ENCODE data around the gene NUCB1. TPM values are rescaled to one million over a fixed set of nuclear protein-coding genes. Genes with fewer than 3 reads are reported as not detected.

The NUCB1 gene
- total RNA-seq, 2 donors from 2014 or later = 347 to 411 TPM

DNA sequence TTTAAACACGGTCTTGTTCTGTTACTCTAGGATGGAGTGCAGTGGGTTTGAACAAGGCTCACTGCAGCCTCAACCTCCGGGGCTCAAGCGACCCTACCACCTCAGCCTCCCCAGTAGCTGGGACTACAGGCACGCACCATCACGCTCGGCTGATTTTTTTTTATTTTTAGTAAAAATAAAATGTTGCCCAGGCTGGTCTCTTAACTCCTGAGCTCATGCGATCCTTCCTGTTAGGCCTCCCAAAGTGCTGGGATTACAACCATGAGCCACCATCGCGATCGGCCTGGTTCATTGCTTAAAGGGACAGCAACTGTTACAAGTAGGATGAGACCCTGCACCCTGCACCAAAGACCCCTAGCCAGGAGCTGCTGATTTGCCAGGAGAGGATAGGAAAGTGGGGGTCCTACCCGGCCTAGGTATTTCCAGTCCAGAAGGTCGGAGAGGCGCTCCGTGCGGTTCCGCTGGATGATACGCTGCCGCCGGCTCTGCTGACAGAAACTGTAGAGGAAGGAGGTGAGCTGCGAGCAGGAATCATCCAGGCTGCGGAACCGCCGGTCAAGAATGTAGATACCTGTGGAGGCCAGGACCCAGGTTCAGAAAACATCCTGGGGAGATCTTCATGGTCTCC is 70.1 kb downstream of the NUCB1 start:
- Histone ChIP-seq H3K36me3 (peaks cover 67% of the 10 kb centered on the region), H3K4me1 (peaks cover 0 to 38% of the 10 kb centered on the region in 2 donors)
- TF ChIP-seq, protein P1, sequence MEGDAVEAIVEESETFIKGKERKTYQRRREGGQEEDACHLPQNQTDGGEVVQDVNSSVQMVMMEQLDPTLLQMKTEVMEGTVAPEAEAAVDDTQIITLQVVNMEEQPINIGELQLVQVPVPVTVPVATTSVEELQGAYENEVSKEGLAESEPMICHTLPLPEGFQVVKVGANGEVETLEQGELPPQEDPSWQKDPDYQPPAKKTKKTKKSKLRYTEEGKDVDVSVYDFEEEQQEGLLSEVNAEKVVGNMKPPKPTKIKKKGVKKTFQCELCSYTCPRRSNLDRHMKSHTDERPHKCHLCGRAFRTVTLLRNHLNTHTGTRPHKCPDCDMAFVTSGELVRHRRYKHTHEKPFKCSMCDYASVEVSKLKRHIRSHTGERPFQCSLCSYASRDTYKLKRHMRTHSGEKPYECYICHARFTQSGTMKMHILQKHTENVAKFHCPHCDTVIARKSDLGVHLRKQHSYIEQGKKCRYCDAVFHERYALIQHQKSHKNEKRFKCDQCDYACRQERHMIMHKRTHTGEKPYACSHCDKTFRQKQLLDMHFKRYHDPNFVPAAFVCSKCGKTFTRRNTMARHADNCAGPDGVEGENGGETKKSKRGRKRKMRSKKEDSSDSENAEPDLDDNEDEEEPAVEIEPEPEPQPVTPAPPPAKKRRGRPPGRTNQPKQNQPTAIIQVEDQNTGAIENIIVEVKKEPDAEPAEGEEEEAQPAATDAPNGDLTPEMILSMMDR (IDR thresholded peaks at IDR 0.05) = no peak

DNA sequence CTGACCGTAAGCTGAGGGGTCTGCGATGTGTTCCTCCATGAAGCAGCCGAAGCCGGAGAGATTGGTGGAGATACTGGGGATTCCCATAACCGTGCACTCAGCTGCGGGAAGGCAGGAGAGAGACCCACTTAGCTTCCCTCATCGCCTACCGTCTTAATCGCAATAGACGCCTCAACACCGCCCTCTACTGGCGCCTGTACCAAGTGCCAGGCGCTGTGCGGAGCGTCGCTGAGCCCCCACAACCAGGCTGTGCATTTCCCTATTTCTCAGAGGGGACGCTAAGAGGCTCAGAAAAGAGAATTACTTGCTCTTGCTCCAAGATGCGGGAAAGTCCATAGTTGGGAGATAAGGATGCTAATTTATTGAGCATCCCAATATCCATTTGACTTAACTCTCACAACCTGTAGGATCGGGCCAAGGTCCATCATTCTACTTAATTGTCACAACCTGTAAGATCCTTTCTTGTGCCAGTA is 70.8 kb downstream of the NUCB1 start:
- peak; percentile 77 for DNase-seq (ENCODE audit: low spot score)
- TF ChIP-seq, protein P1 (IDR thresholded peaks at IDR 0.05) = peak; percentile 90 to 92
- Histone ChIP-seq H3K4me1 (peaks cover 0 to 38% of the 10 kb centered on the region in 2 donors), H3K27ac (no peak overlapping the region), H3K27me3 (no peaks in the 10 kb centered on the region), H3K4me3 (no peak overlapping the region), H3K36me3 (peaks cover 61% of the 10 kb centered on the region), H3K9me3 (no peaks in the 10 kb centered on the region)

More for the DNA sequence above, 70.1 kb downstream of the NUCB1 start:
- no peaks in the 10 kb centered on the region for H3K9me3 ChIP-seq
- H3K27ac ChIP-seq = no peak overlapping the region
- no peaks in the 10 kb centered on the region for H3K27me3 ChIP-seq
- no peak overlapping the region for H3K4me3 ChIP-seq
- DNase-seq (ENCODE audit: low spot score) = no peak

Other genes with a start within 250 kb of the NUCB1 start
- under 1 TPM in 1 of 2 donors, not detected in 1; 0.16 TPM for gene NTN5, start 227.3 kb upstream of the NUCB1 start, total RNA-seq
- gene FUT2, start 204.3 kb upstream of the NUCB1 start, total RNA-seq = not detected
- 1 to 10 TPM in 1 of 2 donors, under 1 TPM in 1; 0.70 to 2.4 TPM for gene MAMSTR, start 180.6 kb upstream of the NUCB1 start, total RNA-seq
- 10 to 100 TPM; 13.6 to 22.9 TPM for gene RASIP1, start 159.7 kb upstream of the NUCB1 start, total RNA-seq
- gene IZUMO1, start 153.4 kb upstream of the NUCB1 start, total RNA-seq = not detected
- gene FUT1, start 147.7 kb upstream of the NUCB1 start, total RNA-seq = 1 to 10 TPM; 3.1 to 3.3 TPM
- gene FGF21, start 144.8 kb upstream of the NUCB1 start, total RNA-seq = not detected
- gene BCAT2, start 89.3 kb upstream of the NUCB1 start, total RNA-seq = 10 to 100 TPM; 32.3 to 37.5 TPM
- 1 to 10 TPM; 3.7 to 6.3 TPM for gene HSD17B14, start 63.8 kb upstream of the NUCB1 start, total RNA-seq
- 10 to 100 TPM; 22.4 to 25.1 TPM for gene PLEKHA4, start 31.7 kb upstream of the NUCB1 start, total RNA-seq
- 10 to 100 TPM; 55.0 to 97.6 TPM for gene PPP1R15A, start 27.9 kb upstream of the NUCB1 start, total RNA-seq
- not detected for gene TULP2, start 1.6 kb upstream of the NUCB1 start, total RNA-seq
- gene DHDH, start 33.4 kb downstream of the NUCB1 start, total RNA-seq = not detected
- 10 to 100 TPM; 10.7 to 21.2 TPM for gene BAX, start 54.6 kb downstream of the NUCB1 start, total RNA-seq
- gene FTL, start 65.0 kb downstream of the NUCB1 start, total RNA-seq = 1,000 to 10,000 TPM; 1,493 to 3,053 TPM
- 10 to 100 TPM; 72.1 to 88.1 TPM for gene GYS1, start 93.0 kb downstream of the NUCB1 start, total RNA-seq
- 10 to 100 TPM; 49.1 to 87.7 TPM for gene RUVBL2, start 93.6 kb downstream of the NUCB1 start, total RNA-seq
- gene LHB, start 116.8 kb downstream of the NUCB1 start, total RNA-seq = not detected
- not detected for gene CGB3, start 124.0 kb downstream of the NUCB1 start, total RNA-seq
- gene CGB2, start 131.6 kb downstream of the NUCB1 start, total RNA-seq = not detected
- not detected for gene CGB1, start 136.6 kb downstream of the NUCB1 start, total RNA-seq
- not detected for gene CGB5, start 143.5 kb downstream of the NUCB1 start, total RNA-seq
- not detected for gene CGB8, start 148.8 kb downstream of the NUCB1 start, total RNA-seq
- not detected for gene CGB7, start 157.4 kb downstream of the NUCB1 start, total RNA-seq
- gene NTF4, start 164.5 kb downstream of the NUCB1 start, total RNA-seq = not detected
- 1 to 10 TPM in 1 of 2 donors, under 1 TPM in 1; 0.35 to 3.2 TPM for gene KCNA7, start 172.4 kb downstream of the NUCB1 start, total RNA-seq
- gene SNRNP70, start 185.1 kb downstream of the NUCB1 start, total RNA-seq = 10 to 100 TPM; 62.7 to 89.4 TPM
- gene LIN7B, start 214.1 kb downstream of the NUCB1 start, total RNA-seq = 10 to 100 TPM; 31.5 to 35.0 TPM
- 1 to 10 TPM; 3.1 to 5.9 TPM for gene C19orf73, start 218.8 kb downstream of the NUCB1 start, total RNA-seq
- gene PPFIA3, start 219.2 kb downstream of the NUCB1 start, total RNA-seq = 1 to 10 TPM; 5.0 to 6.8 TPM

Data from right atrium auricular region (tissue), 2 donors.